ENCODE data around the gene CLIC4. TPM values are rescaled to one million over a fixed set of nuclear protein-coding genes. Genes with fewer than 3 reads are reported as not detected.

CLIC4 gene
- polyA plus RNA-seq, 3 donors: 9.7 to 38.1 (median 24.6) TPM

DNA sequence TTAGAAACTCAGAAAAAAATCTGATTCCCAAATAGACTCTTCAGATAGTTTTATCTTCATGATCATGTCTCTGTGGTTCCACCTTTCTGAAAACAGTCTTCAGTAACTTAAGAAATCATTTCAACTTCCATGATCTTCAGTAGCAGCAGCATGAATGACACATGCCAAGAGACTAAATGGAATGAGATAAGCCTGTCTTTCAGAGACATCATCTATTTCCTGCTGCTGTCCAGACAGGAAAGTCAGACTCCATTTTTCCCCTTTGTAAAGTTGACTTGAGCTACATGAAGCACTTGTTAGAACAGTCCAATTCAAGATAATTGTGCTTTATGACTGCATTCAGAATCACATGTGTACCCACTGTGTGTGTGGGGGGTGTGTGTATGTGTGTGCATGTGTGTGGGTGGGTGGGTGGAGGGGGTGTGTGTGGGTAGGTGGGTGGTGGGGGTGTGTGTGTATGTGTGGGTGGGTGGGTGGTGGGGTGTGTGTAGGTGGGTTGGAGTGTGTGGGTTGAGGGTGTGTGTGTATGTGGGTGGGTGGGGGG, 58.8 kb downstream of the CLIC4 start:
- no peak overlapping the region for H3K4me3 ChIP-seq (replicated peaks in 1 of 3; ENCODE audit: low read depth in 2 of 3, low read length in 3 of 3)
- no peaks in the 10 kb centered on the region for H3K79me2 ChIP-seq (ENCODE audit: insufficient read depth, low read length)
- Mint-ChIP-seq H3K27me3 (ENCODE audit: low read depth in 3 of 3) (no peaks in the 10 kb centered on the region), H3K27ac (no peak overlapping the region), H3K9me3 (peaks cover 0 to 2% (median 0%) of the 10 kb centered on the region in 7 donors), H3K36me3 (peaks cover 6 to 8% of the 10 kb centered on the region in 2 donors), H3K4me1 (peaks cover 16% of the 10 kb centered on the region), H3K4me3 (no peak overlapping the region)
- H4K20me1 ChIP-seq (ENCODE audit: insufficient read depth, low read length): no peaks in the 10 kb centered on the region
- TF ChIP-seq CTCF (IDR thresholded peaks at IDR 0.05): no peak
- no peak for DNase-seq
- no peaks in the 10 kb centered on the region for H3K27me3 ChIP-seq (ENCODE audit: control insufficient read depth in 2 of 2, insufficient read depth in 2 of 2, low read length in 2 of 2)
- no peaks in the 10 kb centered on the region for H3K36me3 ChIP-seq (replicated peaks in 1 of 2; ENCODE audit: control insufficient read depth in 1 of 2, insufficient read depth in 2 of 2, low read length in 2 of 2)
- no peak overlapping the region for H2AFZ ChIP-seq (ENCODE audit: insufficient read depth, low read depth, low read length, poor library complexity, severe bottlenecking)
- no peaks in the 10 kb centered on the region for H3K9me3 ChIP-seq (replicated peaks in 1 of 2; ENCODE audit: control insufficient read depth in 1 of 2, insufficient read depth in 1 of 2, low read length in 2 of 2)
- H3K27ac ChIP-seq (ENCODE audit: low read depth in 1 of 2, low read length in 2 of 2): no peak overlapping the region
- intact Hi-C loops (cut with micrococcal nuclease): no loop called here
- no peak overlapping the region for H3K4me2 ChIP-seq (replicated peaks; ENCODE audit: extremely low read depth, low read length, poor library complexity, severe bottlenecking)
- H3K4me1 ChIP-seq (ENCODE audit: control insufficient read depth in 1 of 2, insufficient read depth in 2 of 2, low read length in 2 of 2): peaks cover 7 to 17% of the 10 kb centered on the region in 2 donors
- H3K9ac ChIP-seq (ENCODE audit: insufficient read depth, low read length, poor library complexity, severe bottlenecking): no peak overlapping the region

DNA sequence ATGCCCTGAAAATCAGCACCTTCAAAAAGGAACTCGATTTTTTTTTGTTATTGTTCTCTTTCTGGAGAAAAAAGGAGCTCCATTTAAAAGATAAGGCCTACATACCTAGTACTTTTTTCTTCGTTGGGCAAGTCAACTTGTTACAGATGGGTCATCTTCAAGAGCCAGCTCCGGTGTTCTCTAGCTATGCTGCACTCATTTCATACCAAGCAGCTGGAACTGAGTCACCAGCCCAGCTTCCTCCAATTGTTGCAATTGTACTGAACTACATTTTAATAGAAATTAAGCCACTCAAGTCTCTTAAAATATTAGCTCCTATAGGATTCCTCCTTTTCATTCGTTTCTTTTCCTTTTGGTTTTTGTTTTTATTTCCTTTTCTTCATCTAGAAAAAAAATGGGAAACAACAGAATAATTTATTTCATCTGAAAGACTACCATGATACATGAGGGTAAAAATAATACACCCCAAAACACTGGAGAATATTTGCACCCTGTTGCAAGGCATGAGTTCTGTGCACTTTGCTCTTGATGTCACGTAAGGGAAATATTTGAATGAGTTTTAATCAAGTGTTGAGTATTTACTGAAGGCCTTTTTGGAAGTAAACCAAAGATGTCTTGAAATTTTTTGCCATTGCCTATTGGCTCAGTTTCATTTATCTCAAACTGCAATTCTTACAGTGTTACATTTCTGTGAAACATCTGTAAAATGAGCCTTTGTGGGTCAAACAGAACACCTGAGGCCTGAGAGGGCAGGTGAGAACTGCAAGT, 60.5 kb downstream of the CLIC4 start:
- no peaks in the 10 kb centered on the region for H3K27me3 Mint-ChIP-seq (ENCODE audit: low read depth in 3 of 3)
- H3K4me1 Mint-ChIP-seq: peaks cover 16% of the 10 kb centered on the region
- no peak overlapping the region for H3K4me3 Mint-ChIP-seq
- Histone ChIP-seq H3K27me3 (ENCODE audit: control insufficient read depth in 2 of 2, insufficient read depth in 2 of 2, low read length in 2 of 2) (no peaks in the 10 kb centered on the region), H3K9ac (ENCODE audit: insufficient read depth, low read length, poor library complexity, severe bottlenecking) (no peak overlapping the region), H3K36me3 (replicated peaks in 1 of 2; ENCODE audit: control insufficient read depth in 1 of 2, insufficient read depth in 2 of 2, low read length in 2 of 2) (no peaks in the 10 kb centered on the region), H3K4me3 (replicated peaks in 1 of 3; ENCODE audit: low read depth in 2 of 3, low read length in 3 of 3) (no peak overlapping the region), H4K20me1 (ENCODE audit: insufficient read depth, low read length) (no peaks in the 10 kb centered on the region), H2AFZ (ENCODE audit: insufficient read depth, low read depth, low read length, poor library complexity, severe bottlenecking) (no peak overlapping the region), H3K9me3 (replicated peaks in 1 of 2; ENCODE audit: control insufficient read depth in 1 of 2, insufficient read depth in 1 of 2, low read length in 2 of 2) (no peaks in the 10 kb centered on the region), H3K4me2 (replicated peaks; ENCODE audit: extremely low read depth, low read length, poor library complexity, severe bottlenecking) (no peak overlapping the region), H3K79me2 (ENCODE audit: insufficient read depth, low read length) (no peaks in the 10 kb centered on the region), H3K27ac (ENCODE audit: low read depth in 1 of 2, low read length in 2 of 2) (no peak overlapping the region), H3K4me1 (ENCODE audit: control insufficient read depth in 1 of 2, insufficient read depth in 2 of 2, low read length in 2 of 2) (peaks cover 7 to 17% of the 10 kb centered on the region in 2 donors)
- intact Hi-C loops (cut with micrococcal nuclease): no loop called here
- no peak for TF ChIP-seq CTCF (IDR thresholded peaks at IDR 0.05)
- peaks cover 4 to 7% of the 10 kb centered on the region in 2 donors for H3K36me3 Mint-ChIP-seq
- H3K27ac Mint-ChIP-seq: peak overlapping the region in 4 of 7 donors; percentile 18 to 56 (median 34)
- DNase-seq: peak; percentile 31 to 57 (median 41)
- H3K9me3 Mint-ChIP-seq: no peaks in the 10 kb centered on the region
- WGBS (ENCODE audit: insufficient coverage): 55% methylated on average over 3 of the region's 5 CpGs
